Endothelial cell of umbilical vein (primary cell): ENCODE results near the gene LCT. TPM values are rescaled to one million over a fixed set of nuclear protein-coding genes. Genes with fewer than 3 reads are reported as not detected.

Experiments
- BruUV-seq: library from RNA; stranded (reverse); fragments of 400-500 nt; replicated peaks from 2 replicates; lab custom pipeline; 2021; lab: Mats Ljungman, UMichigan
- CTCF ChIA-PET: fragments of 300-600, 350-600 bp; sonication (Branson Sonifier 250); formaldehyde crosslinking; loops from one replicate; lab custom pipeline; 2021; ENCODE audit warnings: antibody characterized with exemption, inconsistent platforms; lab: Charles Lee
- POLR2A ChIA-PET: fragments of 300-600, 350-600 bp; sonication (Branson Sonifier 250); formaldehyde crosslinking; loops from one replicate; lab custom pipeline; 2021; ENCODE audit warnings: antibody characterized with exemption, inconsistent platforms; lab: Charles Lee
- DNase-seq: peaks from one replicate; pipeline ENCODE4 v3.0.0-alpha.2; 2011; ENCODE audit warnings: low read depth, low spot score
- FAIRE-seq: peaks from 2 replicates; lab custom pipeline; 2011; peaks lifted over from hg19 to GRCh38; lab: Jason Lieb, UNC
- H2AFZ ChIP-seq: 2 replicates; pipeline ENCODE4 v1.6.0; 2012; ENCODE audit warnings: low read depth, low read length, control low read depth, inconsistent platforms
- H3K27ac ChIP-seq: 2 replicates; pipeline ENCODE4 v1.5.1; 2011; ENCODE audit warnings: low read depth, mild to moderate bottlenecking, control low read depth, low read length, moderate library complexity; ENCODE audit not compliant: insufficient read depth
- H3K27me3 ChIP-seq, 2 experiments: 2 replicates each; pipeline versions ENCODE4 v1.6.0 to v1.6.1; 2011; ENCODE audit warnings: low read length in 2 of 2, mixed read lengths in 1 of 2; ENCODE audit not compliant: control insufficient read depth in 2 of 2, insufficient read depth in 2 of 2
- H3K36me3 ChIP-seq, 2 experiments: 2 replicates in 1 of 2; 3 replicates in 1 of 2; pipeline ENCODE4 v1.5.1; 2011; ENCODE audit warnings: low read length in 2 of 2, mild to moderate bottlenecking in 1 of 2, moderate library complexity in 1 of 2; ENCODE audit not compliant: control insufficient read depth in 2 of 2, insufficient read depth in 2 of 2; ENCODE audit errors: extremely low read depth in 1 of 2
- H3K4me1 ChIP-seq: 3 replicates; pipeline ENCODE4 v1.5.1; 2011; ENCODE audit warnings: mild to moderate bottlenecking, low read length; ENCODE audit not compliant: control insufficient read depth, insufficient read depth; ENCODE audit errors: extremely low read depth
- H3K4me2 ChIP-seq: 2 replicates; pipeline ENCODE4 v1.6.1; 2011; ENCODE audit warnings: low read length, control low read depth, mixed read lengths; ENCODE audit not compliant: insufficient read depth
- H3K4me3 ChIP-seq, 3 experiments: fragments of 200-600 bp in 1 of 3; sonication (generic), shearing (Covaris generic) in 1 of 3; replicated peaks in 1 of 3; 2 replicates each; pipeline ENCODE4 v1.5.1; 2011 to 2016; ENCODE audit warnings: control low read depth in 3 of 3, low read length in 3 of 3, mild to moderate bottlenecking in 2 of 3, inconsistent platforms in 1 of 3, low read depth in 1 of 3, moderate library complexity in 1 of 3; ENCODE audit not compliant: insufficient read depth in 1 of 3
- H3K79me2 ChIP-seq: 2 replicates; pipeline ENCODE4 v1.6.0; 2012; ENCODE audit warnings: low read length, inconsistent platforms; ENCODE audit not compliant: control insufficient read depth, insufficient read depth
- H3K9ac ChIP-seq: replicated peaks from 2 replicates; pipeline ENCODE3; 2011; ENCODE audit warnings: low read length, control low read depth; ENCODE audit not compliant: insufficient read depth; ENCODE audit errors: extremely low read depth
- H3K9me1 ChIP-seq: replicated peaks from 3 replicates; pipeline ENCODE4 v1.6.0; 2011; ENCODE audit warnings: mild to moderate bottlenecking, low read length; ENCODE audit not compliant: control insufficient read depth, insufficient read depth; ENCODE audit errors: extremely low read depth
- H3K9me3 ChIP-seq: replicated peaks from 2 replicates; pipeline ENCODE4 v1.5.1; 2012; ENCODE audit warnings: low read length, inconsistent platforms; ENCODE audit not compliant: control insufficient read depth, insufficient read depth
- H4K20me1 ChIP-seq: replicated peaks from 2 replicates; pipeline ENCODE3; 2011; ENCODE audit warnings: mild to moderate bottlenecking, low read length; ENCODE audit not compliant: control insufficient read depth, insufficient read depth; ENCODE audit errors: extremely low read depth
- EZH2 ChIP-seq: IDR thresholded peaks from 2 replicates; pipeline ENCODE4 v1.6.1; 2012; ENCODE audit warnings: borderline replicate concordance, low read depth, mild to moderate bottlenecking, moderate library complexity, low read length, inconsistent platforms; ENCODE audit not compliant: severe bottlenecking
- FOS ChIP-seq: IDR thresholded peaks from 2 replicates; pipeline ENCODE4 v1.6.1; 2011; ENCODE audit warnings: mild to moderate bottlenecking, low read length, moderate library complexity, borderline replicate concordance; ENCODE audit not compliant: insufficient read depth
- GATA2 ChIP-seq: IDR thresholded peaks from 2 replicates; pipeline ENCODE4 v1.7.0; 2011; ENCODE audit warnings: low read depth, mild to moderate bottlenecking, moderate library complexity, mixed read lengths, low read length; ENCODE audit not compliant: insufficient read length, insufficient read depth
- JUN ChIP-seq: IDR thresholded peaks from 2 replicates; pipeline ENCODE4 v1.6.1; 2011; ENCODE audit warnings: borderline replicate concordance, low read depth; ENCODE audit not compliant: insufficient read length, insufficient read depth
- MYC ChIP-seq: IDR thresholded peaks from one replicate; pipeline ENCODE4 v1.6.1; 2011; ENCODE audit warnings: mild to moderate bottlenecking, low read depth, low read length
- POLR2A ChIP-seq: IDR thresholded peaks from 2 replicates; pipeline ENCODE4 v1.6.1; 2012; ENCODE audit warnings: low read depth, mild to moderate bottlenecking, control low read depth, low read length
- POLR2AphosphoS5 ChIP-seq: IDR thresholded peaks from 2 replicates; pipeline ENCODE4 v1.6.1; 2012; ENCODE audit warnings: low read depth, mild to moderate bottlenecking, control low read depth, low read length, moderate library complexity; ENCODE audit not compliant: insufficient read depth
- dilution Hi-C: fragments of 300-500 bp; cut with MboI; formaldehyde crosslinking; loops from one replicate; pipeline ENCODE4 v1.15.0; 2019; ENCODE audit warnings: low sequenced_read_pairs; ENCODE audit not compliant: extremely low pct_ligation_motif_present
- intact Hi-C: fragments of 100-400 bp; cut with micrococcal nuclease; formaldehyde crosslinking; loops from one replicate; pipeline ENCODE4 v1.10.0; 2022
- polyA plus RNA-seq, 4 experiments: library from polyadenylated mRNA; depleted of rRNA in 3 of 4; stranded (reverse) in 3 of 4; unstranded in 1 of 4; fragments of >200 nt; gene quantifications; 2 replicates each; pipeline versions ENCODE4 v1.2.1 to v1.2.3, GENCODE V29; 2011 to 2012; ENCODE audit warnings: missing spikeins in 1 of 4
- total RNA-seq: library from RNA; stranded (reverse); gene quantifications from 2 replicates; pipeline ENCODE4 v1.2.3, GENCODE V29; 2021
- TF ChIP-seq, protein P1 (sequence below), 2 donors: IDR thresholded peaks; 1 replicate in 1 of 2; 2 replicates in 1 of 2; pipeline ENCODE4 v1.5.1; 2011; ENCODE audit warnings: low read length in 2 of 2, mild to moderate bottlenecking in 2 of 2, moderate library complexity in 2 of 2, control low read depth in 1 of 2, inconsistent platforms in 1 of 2, low read depth in 1 of 2; ENCODE audit not compliant: insufficient read depth in 1 of 2; ENCODE audit errors: extremely low read depth in 1 of 2
- TF ChIP-seq, protein P2 (sequence below): IDR thresholded peaks from 2 replicates; pipeline ENCODE4 v1.6.1; 2011; ENCODE audit not compliant: insufficient read depth, insufficient read length

LCT gene
- total and polyA plus RNA-seq, 2 donors (not counting 3 experiments of a cell fraction or from before 2014, with no cell fraction given) = 0.07 TPM; not detected in 1

DNA sequence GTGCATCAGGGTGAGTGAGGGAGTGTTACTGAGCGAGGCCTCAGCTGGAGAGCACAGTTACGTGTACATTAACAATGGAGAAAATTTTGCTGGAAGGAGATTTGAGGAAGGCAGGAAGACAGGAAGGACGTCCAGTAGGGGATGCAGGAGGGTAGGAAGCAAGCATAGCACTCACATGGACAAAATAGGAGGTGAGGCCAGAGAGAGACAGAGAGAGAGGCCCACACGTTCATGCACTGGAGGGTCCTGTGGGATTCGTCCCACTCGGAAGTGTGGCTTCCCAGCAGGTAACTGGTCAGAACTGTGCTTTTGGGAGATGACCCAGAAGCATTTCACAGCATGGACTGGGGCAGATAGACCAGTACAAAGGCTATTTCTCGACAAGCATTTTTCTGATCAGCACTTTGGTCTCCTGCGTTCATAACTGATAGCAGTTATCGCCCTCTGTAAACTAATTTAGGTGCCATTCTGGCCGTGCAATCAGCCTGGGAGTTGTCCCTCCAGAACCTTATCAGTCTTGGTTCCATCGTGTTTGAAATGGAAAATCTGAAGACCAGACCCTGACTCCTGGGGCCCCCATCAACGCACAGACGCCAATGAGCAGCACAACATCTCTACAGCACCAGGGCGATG lies 5.7 kb downstream of the LCT start:
- DNase-seq = no peak
- Histone ChIP-seq H2AFZ (no peak overlapping the region), H4K20me1 (no peaks in the 10 kb centered on the region), H3K27me3 (peaks cover 0 to 1% of the 10 kb centered on the region in 2 experiments), H3K79me2 (no peaks in the 10 kb centered on the region), H3K9me3 (no peaks in the 10 kb centered on the region), H3K4me1 (no peaks in the 10 kb centered on the region), H3K27ac (no peak overlapping the region), H3K9ac (no peak overlapping the region), H3K4me3 (no peak overlapping the region), H3K4me2 (no peak overlapping the region), H3K9me1 (no peaks in the 10 kb centered on the region), H3K36me3 (no peaks in the 10 kb centered on the region)
- intact Hi-C loops (no loop called here), dilution Hi-C loops (no loop called here)
- BruUV-seq = no TSS peak
- POLR2A ChIA-PET = no interaction called here
- TF ChIP-seq, protein P1, sequence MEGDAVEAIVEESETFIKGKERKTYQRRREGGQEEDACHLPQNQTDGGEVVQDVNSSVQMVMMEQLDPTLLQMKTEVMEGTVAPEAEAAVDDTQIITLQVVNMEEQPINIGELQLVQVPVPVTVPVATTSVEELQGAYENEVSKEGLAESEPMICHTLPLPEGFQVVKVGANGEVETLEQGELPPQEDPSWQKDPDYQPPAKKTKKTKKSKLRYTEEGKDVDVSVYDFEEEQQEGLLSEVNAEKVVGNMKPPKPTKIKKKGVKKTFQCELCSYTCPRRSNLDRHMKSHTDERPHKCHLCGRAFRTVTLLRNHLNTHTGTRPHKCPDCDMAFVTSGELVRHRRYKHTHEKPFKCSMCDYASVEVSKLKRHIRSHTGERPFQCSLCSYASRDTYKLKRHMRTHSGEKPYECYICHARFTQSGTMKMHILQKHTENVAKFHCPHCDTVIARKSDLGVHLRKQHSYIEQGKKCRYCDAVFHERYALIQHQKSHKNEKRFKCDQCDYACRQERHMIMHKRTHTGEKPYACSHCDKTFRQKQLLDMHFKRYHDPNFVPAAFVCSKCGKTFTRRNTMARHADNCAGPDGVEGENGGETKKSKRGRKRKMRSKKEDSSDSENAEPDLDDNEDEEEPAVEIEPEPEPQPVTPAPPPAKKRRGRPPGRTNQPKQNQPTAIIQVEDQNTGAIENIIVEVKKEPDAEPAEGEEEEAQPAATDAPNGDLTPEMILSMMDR (IDR thresholded peaks at IDR 0.05; ENCODE audit: extremely low read depth in 1 of 2, insufficient read depth in 1 of 2, low read depth in 1 of 2, low read length in 2 of 2) = no peak
- CTCF ChIA-PET = no interaction called here
- no peak for FAIRE-seq

DNA sequence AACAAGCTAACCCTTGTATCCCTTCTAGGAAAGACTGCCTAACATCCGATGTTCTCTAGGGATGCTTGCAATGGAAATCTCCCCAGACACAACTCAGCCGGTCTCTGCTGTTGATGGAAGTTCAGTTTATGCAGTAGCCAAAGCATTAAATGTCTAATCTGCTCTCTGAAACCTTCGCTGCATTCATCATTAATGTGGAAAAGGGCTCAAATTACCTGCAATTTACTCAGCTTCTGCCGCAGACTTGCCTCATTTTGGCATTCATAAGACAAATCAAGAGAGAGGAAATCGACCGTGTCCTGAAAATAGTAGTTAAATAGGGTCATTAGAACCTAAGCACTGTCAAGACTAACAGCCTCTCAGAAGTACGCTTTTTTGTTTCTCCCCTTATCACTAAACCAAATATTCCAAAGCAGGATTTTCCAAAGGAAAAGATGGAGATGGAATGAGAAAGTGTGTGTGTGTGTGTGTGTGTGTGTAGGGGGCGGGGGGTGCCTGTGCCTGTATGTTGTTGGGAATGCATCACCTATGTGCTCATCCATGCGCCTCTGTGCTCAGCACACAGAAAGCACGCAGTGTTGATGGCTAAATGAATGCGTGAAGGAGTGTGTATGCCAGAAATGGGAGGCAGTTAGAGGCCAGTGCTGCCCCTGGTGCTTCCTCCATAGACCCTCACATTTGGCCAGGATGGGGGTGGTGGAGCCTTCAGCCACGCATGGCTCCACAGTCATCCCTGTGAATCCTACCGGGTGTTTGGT lies 7.4 kb downstream of the LCT start:
- Histone ChIP-seq H3K27ac (no peak overlapping the region), H3K9me1 (no peaks in the 10 kb centered on the region), H3K4me2 (no peak overlapping the region), H3K9ac (no peak overlapping the region), H3K4me1 (no peaks in the 10 kb centered on the region), H3K79me2 (no peaks in the 10 kb centered on the region), H3K36me3 (no peaks in the 10 kb centered on the region), H3K27me3 (peaks cover 0 to 1% of the 10 kb centered on the region in 2 experiments), H4K20me1 (no peaks in the 10 kb centered on the region), H2AFZ (no peak overlapping the region), H3K9me3 (no peaks in the 10 kb centered on the region), H3K4me3 (no peak overlapping the region)
- ChIA-PET POLR2A (no interaction called here), CTCF (interaction anchor here (0.6 kb wide), 1 partner anchor 789 kb away, joined by 3 read pairs; no protein-coding TSS in a partner anchor)
- dilution Hi-C loops = no loop called here
- TF ChIP-seq, protein P2, sequence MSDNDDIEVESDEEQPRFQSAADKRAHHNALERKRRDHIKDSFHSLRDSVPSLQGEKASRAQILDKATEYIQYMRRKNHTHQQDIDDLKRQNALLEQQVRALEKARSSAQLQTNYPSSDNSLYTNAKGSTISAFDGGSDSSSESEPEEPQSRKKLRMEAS = no peak
- TF ChIP-seq, protein P1 (IDR thresholded peaks at IDR 0.05; ENCODE audit: extremely low read depth in 1 of 2, insufficient read depth in 1 of 2, low read depth in 1 of 2, low read length in 2 of 2) = no peak
- TF ChIP-seq POLR2AphosphoS5 (no peak), FOS (no peak), POLR2A (no peak), MYC (no peak), EZH2 (no peak), GATA2 (no peak), JUN (no peak)
- intact Hi-C loops = no loop called here
- no TSS peak for BruUV-seq
- FAIRE-seq (no peak), DNase-seq (no peak)
